ENCODE data around the gene KDM7A.
"Not testable (repeated sequence)": the region's sequence is repeated elsewhere in the genome, so short reads cannot be mapped to it uniquely, and the experiment has no call there.

KDM7A gene

DNA sequence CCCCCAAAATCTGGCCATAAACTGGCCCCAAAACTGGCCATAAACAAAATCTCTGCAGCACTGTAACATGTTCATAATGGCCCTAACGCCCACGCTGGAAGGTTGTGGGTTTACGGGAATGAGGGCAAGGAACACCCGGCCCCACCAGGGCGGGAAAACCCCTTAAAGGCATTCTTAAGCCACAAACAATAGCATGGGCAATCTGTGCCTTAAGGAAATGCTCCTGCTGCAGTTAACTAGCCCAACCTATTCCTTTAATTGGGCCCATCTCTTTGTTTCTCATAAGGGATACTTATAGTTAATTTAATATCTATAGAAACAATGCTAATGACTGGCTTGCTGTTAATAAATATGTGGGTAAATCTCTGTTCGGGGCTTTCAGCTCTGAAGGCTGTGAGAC lies 26.2 kb upstream of the KDM7A start:
- DNase-seq (ENCODE audit: low spot score), result not testable (repeated sequence)

DNA sequence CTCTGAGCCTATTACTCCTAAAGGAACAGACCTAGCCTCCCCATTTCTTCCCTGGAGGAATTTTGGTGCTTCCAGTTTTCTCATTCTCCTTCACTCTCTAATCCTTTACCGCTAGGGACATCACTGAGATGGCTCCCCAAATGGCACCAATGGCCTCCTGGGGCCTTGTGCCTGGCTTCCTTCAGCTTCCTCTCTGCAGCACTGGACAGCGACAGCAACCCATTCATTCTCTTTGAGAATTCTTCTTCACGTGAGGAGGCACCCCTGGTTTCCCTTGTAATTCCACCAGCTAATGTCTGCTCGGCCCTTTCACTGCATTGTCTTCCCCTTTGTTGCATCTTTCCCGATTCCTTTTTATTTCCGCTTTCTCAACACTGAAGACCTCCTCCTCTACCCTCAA lies 24.6 kb upstream of the KDM7A start:
- no peak for DNase-seq (ENCODE audit: low spot score)

DNA sequence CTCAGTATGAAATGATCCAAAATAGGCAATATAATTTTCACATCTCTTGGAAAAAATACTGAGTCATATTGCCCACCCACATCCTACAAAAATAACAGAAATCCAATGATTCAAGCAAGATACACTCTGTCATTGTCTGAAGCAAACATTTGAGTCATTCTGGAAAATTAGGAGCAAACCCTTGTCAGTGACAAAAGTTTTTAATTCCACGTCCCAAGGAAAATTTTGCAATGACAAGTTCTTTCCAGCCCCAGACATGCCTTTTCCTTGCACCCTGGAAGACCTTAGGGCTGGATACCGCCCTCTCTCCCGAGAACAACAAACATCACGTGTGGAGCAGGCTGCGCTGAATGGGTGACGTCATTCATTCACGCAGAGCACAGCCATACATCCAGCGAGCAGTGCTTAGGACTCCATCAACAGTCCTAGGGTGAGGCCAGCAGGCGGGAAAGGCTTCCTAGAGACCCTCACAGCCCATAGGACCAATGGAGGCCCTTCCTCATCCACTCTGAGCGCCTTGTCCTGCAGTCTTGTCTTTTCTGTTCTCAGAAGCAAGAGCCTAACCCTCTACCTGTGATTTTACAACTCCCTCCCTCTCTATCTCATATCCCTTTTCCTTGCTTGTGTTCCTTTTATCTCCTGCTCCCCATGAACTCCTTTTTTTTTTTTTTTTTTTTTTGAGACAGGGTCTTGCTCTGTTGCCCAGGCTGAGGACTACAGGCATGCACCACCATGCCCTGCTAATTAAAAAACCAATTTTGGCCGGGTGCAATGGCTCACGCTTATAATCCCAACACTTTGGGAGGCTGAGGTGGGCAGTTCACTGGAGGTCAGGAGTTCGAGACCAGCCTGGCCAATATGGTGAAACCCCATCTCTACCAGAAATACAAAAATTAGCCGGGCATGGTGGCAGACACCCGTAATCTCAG lies 23.5 kb upstream of the KDM7A start:
- DNase-seq (ENCODE audit: low spot score), result no peak

DNA sequence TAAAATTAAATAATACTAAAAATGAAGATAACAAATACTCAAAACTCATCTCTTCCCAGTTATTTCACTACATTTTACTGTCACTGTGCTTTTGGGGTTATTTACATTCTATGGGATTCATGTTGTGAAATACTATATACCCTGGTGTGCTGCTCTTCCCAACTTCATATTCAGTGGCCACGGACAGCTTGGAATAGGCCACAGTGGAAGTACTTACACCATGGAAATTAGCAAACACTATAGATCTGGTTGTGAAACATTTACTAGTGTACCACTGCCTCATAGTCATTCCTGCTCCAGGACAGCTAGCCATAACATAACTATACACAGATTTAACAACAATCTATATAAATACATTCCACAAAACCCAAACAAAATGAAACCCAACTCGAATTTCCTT lies 21.2 kb upstream of the KDM7A start:
- no peak for DNase-seq (ENCODE audit: low spot score)

DNA sequence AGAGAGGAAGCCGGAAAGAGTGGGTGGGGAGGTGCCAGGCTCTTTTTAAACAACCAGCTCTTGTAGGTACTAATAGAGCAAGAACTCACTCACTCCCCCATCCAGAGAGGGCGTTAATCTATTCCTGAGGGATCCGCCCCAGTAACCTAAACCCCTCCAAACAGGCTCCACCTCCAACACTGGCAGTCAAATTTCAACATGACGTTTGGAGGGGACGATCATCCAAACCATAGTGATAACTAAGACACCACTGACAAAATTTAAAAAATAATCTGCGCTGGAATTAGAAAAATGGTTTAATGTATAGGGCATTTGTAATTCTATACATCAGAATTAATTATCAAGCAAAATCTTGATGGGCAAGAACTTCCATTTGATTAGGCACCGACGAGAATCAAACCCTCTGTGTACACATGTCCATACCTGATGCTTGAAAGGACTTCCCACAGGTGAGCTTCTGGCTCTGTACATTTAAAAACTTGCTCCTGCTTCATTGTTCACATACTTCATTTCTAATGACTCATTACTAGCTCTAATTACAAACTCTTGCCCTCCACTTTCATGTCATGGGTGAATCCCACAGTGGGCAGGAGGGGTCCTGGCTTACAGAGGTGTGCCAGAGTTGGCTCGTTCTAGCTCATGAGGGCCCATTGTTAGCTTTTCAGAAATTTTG lies 20.6 kb upstream of the KDM7A start:
- no peak for DNase-seq (ENCODE audit: low spot score)

DNA sequence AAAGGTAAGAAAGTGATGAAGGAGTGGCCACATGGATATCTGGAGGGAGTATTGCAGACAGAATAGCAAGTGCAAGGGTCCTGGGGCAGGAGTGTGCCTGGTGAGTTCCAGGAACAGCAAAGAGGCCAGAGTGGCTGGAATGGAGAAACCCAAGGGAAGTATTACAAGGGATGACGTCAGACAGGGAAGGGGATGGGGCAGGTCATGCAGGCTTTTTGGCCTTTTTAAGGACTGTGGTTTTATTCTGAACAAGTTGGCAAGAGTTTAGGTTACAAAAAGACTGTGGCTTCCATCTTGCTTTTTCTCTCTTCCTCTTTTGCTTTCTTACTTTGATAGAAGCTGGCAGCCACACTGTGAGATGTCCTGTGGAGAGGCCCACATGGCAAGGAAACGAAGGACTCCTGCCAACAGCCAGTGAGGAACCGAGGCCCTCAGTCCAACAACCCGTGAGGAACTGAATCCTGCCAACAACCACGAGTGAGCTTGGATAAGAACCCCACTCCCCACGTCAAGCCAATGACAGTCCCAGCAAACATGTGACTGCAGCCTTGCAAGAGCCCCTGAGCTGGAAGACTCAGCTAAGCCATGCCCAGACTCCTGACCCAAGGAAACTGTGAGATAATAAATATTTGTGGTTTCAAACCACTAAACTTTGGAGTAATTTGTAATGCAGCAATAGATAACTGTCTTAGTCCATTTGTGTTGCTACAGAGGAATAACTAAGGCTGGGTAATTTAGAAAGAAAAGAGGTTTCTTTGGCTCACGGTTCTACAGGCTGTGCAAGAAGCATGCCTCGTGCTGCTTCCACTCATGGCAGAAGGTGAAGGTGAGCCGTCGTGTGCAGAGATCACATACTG lies 19.8 kb upstream of the KDM7A start:
- DNase-seq (ENCODE audit: low spot score), result no peak

DNA sequence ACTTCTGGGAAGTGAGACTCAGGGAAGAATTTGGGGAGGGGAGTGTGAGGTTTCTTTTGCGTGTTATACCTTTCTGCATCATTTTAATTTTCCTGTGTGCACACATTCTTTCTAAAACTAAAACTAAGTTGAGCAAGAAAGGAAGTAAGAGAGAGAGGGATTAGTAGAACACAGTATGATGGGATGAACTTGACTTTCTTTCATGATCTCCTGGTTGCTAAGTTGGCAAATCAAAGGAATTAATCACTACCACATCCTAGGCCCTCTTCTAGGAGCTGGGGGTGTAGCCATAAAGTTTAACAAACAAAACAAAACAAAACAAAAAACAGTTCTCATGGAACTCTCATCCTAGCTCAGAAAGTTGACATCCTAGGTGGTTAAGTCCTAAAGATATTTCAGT lies 19.1 kb upstream of the KDM7A start:
- DNase-seq (ENCODE audit: low spot score), result no peak

DNA sequence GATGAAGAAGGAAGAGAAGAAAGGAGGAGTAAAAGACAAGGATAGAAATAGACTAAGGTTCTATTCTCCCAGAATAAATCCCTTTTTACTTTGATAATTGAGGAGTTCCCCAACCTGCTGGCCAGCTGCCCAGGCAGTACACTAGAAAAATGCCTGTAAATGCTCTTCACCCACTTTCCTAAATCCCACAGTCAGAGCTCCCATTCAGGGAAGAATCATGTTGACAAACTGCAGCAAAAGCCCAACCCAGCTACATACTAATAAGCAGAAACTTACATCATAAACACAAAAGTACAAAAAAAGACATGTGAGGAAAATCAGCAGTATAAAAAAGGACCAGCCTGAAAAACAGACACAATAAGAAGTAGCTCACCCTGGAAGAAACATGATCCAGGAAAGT lies 15.8 kb upstream of the KDM7A start:
- no peak for DNase-seq (ENCODE audit: low spot score)

DNA sequence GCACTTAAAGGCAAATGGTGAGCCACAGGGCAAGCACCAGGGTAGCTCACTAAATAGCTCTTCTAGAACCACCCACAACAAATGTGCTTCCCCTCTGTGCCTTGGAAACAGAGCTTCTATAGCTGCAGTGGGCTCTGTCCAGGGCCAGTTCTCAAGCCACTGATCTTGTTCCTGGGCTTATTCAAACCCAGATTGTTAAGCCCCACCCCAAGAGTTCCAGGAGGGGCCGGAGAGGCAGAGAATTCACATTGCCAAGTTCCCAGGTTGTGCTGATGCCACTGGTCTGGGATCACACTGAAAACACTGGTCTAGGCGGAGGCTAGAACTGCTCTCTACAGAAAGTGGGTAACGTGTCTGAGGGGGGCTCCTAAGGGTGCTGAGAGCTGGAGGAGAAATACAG lies 15.4 kb upstream of the KDM7A start:
- no peak for DNase-seq (ENCODE audit: low spot score)

DNA sequence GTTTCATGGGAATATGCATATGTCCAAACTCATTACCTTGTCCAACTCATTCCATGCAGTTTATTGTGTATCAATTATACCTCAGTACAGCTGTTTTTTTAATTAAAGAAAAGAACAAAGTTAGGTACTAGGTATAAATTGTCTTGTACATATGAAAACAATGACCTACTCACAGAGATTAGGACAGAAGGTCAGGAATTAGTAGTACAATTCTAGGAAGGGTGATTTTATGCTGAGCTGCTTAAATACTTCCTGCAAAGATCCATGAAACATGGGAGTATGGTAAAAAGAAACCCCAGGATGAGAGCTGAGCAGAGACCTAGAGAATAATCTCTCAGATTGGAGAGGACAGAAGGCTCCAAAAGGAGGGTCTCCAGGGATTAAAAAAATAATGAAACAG lies 13.8 kb upstream of the KDM7A start:
- DNase-seq (ENCODE audit: low spot score), result no peak

DNA sequence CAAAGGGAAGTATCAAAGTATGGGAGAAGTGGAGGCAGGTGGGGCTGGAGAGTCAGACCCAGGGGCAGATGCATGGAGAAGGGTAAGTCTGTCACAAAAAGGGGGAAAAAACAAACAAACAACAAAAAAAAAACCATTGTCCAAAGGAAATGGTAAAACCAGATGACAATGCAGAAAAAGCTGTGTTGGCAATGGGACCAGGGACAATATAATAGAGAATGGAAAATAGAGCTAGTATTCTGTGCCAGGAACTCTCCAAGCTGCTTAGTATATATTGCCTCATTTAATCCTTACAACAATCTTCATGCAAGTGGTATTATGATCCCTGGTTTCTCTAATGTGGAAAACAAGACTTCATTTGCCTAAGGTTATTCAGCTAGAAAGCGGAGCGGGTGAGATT lies 13.1 kb upstream of the KDM7A start:
- no peak for DNase-seq (ENCODE audit: low spot score)

DNA sequence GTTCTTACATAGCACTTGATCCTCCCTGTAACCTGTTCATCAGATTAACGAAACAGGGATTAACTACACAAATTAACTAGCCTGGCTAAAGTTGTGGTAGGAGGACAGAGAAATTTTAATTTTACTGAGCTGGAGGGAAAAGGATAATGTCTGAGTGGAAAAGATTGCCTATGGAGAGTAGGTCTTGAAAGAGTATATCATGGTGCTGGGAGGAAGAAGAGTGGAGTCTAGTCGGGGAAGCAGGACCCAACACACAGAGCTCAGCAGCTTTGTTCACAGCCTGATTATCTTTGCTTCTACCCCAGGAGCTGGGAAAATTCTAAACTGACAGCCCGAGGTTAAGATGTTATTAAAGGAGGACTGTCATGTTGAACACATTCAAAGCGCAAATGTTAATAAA lies 6.1 kb upstream of the KDM7A start:
- no peak for DNase-seq (ENCODE audit: low spot score)

DNA sequence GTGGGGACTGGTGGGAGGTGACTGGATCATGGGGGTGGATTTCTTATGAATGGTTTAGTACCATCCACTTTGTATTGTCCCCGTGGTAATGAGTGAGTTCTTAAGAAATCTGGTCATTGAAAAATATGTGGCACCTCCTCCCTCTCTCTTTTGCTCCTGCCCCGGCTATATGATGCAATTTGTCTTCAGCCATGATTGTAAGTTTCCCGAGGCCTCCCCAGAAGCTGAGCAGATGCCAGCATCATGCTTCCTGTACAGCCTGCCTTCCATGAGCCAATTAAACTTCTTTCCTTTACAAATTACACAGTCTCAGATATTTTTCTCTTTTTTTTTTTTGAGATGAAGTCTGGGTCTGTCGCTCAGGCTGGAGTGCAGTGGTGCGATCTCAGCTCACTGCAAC lies 2.6 kb upstream of the KDM7A start:
- no peak for DNase-seq (ENCODE audit: low spot score)

DNA sequence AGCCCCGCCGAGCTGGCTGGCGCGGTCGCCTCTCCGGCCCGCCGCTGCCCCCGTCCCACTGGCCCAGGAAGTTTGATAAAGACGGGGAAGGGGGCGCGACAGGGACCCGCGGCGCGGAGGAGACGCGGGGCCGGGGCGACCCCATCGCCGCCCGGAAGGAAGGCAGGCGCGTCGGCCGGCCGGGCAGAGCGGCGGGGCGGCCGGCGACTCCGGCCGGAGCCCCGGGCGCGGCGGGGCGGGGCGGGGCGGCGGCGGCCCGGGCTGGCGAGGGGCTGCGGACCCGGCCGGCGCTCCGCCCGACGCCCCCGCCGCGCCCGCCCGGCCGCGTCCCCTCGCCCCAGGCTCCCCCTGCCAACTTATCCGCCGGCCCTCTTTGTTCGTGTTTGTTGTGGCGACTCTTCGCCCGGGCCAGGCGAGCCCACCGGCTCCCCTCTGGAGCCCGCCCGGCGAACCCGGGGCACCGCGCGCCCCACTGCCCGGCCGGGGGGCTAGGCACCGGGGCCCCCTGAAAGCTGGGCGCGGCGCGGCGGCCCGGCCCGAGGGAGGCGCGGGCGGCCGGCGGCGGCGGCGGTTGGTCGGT lies 571 bp downstream of the KDM7A start:
- DNase-seq (ENCODE audit: low spot score), result no peak

DNA sequence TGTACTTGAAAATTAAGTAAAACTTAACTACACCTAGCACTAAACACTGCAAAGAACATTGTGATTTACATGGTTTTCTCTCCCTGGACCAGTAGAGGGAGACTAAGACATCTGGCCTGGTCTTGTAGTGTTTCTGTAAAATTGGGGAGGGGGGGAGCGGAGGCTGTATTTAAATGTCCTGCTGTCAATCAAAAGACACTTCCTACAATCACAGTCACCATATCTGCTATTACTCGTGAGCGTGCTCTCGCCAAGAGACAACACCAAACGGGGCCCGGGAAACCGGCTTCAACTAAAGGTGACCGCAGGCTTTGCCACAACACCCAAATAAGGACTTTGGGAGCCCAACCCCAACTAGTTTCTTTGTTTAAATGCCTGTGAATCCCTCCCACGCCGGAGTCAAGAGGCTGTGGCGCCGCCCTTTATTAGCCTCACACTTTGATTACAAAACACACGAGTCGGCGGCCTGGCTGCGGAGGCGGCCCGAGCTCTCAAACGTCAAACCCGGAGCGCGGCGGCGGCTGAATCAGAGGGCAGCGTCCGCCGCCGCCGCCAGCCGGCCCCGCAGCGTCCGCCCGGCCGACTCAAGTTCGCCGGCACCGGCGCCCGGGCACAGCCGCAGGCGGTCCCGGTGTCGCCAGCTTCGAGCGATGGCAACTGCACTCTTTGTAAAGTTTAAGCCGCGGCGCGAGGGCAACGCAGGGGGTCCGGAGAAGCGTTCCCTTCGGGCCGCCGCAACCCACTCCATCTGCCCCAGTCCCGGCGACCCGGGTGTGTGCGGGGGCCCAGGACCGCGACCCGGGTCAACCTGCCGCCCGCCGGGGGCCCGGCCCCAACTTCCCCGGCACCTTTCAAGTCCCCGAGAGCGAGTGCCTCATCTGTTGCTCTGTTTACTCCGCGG lies 1.3 kb downstream of the KDM7A start:
- DNase-seq (ENCODE audit: low spot score), result peak; percentile 87

DNA sequence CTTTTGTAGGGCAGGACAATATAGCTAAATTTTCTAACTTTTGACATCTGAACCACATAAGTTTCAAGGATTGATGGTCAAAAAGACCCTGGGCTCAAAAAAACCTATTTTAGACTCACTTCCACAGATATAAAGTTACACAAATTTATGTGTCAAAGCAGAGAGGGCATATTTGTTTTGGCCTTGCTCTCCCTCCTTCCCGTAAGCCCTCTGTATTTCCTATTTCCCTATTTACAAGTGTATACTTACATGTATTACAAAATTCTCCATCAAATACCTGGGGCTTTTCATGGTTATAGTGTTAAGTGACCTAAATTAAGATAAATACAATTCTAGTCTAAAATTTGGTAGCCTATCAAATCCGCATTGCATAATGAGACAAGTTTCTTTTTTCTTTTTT lies 2.6 kb downstream of the KDM7A start:
- DNase-seq (ENCODE audit: low spot score), result no peak

DNA sequence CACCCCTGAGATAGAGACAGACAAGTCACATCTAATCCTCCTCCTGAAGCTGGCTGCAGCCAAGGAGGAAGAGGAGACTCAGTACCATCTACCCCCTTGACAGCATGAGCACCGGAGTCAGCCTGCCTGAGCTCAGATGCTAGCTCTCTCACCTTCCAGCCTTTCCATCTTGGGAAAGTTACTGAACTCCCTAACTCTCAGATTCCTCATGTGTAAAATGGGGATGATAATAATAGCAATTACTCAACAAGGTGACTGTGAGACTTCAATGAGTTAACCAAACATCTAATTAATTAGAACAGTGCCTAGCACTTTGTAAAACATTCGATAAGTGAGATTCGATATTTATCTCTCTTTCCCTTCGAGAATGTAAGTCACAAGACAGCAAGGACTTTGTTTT lies 6.4 kb downstream of the KDM7A start:
- no peak for DNase-seq (ENCODE audit: low spot score)

DNA sequence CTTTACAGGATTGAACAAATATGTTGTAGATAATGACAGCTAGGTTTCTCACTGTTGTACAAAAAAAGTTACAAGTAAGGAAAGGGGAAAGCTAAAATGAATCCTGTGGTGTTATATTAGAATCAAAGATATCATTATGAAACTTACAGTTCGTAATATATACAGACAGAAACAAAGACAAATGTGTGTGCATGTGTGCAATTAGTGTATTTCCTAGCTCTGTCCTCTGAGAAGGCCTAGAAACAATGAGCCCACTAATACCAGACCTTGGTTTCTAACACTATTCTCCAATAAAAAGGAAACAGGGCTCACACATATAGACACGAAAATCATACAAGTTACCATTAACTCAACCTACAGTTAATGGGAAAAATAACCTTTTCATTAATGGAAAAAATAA lies 8.0 kb downstream of the KDM7A start:
- no peak for DNase-seq (ENCODE audit: low spot score)

DNA sequence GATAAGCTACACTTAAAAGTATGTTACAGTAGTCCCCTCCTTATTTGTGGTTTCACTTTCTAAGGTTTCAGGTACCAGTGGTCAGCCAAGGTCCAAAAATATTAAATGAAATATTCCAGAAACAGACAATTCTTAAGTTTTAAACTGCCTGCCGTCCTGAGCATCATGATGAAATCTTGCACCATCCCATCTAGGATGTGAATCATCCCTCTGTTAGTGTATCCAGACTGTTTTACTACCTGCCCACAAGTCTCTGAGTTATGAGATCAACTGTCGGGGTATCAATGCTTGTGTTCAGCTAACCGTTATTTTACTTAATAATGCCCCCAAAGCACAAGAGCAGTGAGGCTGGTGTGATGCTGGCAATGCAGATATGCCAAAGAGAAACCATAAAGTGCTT lies 11.4 kb downstream of the KDM7A start:
- DNase-seq (ENCODE audit: low spot score), result no peak

DNA sequence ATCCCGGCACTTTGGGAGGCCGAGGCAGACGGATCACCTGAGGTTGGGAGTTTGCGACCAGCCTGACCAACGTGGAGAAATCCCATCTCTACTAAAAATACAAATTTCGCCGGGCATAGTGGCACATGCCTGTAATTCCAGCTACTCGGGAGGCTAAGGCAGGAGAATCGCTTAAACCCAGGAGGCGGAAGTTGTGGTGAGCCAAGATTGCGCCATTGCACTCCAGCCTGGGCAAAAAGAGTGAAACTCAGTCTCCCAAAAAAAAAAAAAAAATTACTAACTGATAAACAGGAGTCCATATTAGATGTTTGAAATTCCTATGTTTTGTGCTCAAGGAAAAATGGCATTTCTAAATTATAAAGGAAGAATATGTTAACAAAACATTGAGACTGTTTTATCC lies 14.7 kb downstream of the KDM7A start:
- DNase-seq (ENCODE audit: low spot score), result not testable (repeated sequence)

DNA sequence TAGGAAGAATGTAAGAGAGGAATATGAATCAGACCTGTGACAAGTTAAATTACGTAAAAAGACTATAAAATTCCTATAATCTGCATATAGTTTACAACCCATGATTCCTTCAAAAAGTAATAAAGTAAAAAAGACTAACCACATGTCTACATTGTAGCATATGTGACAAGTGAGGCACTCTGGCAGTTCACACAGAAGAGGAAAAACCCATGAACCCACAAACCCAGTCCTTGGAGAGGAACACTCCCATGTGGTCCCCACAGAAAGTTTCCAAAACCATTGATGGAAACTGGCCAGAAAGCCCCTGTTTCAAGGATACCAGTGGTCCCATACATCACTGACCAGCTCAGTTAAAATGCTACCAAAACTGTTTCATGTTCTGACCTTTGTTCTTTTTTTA lies 15.7 kb downstream of the KDM7A start:
- no peak for DNase-seq (ENCODE audit: low spot score)
